Nephron (organoid): ENCODE data around the gene NR2F1.

Experiments
- H3K27ac Mint-ChIP-seq, 3 experiments: 2 replicates each; pipeline ENCODE4 v1.8.0; 2020; ENCODE audit warnings: mixed read lengths in 3 of 3, mild to moderate bottlenecking in 2 of 3, moderate library complexity in 1 of 3
- H3K27me3 Mint-ChIP-seq: 2 replicates; pipeline ENCODE4 v1.8.0; 2021; ENCODE audit warnings: low read depth, mild to moderate bottlenecking, moderate library complexity, mixed read lengths
- H3K36me3 Mint-ChIP-seq: 2 replicates; pipeline ENCODE4 v1.8.0; 2020; ENCODE audit warnings: low read depth, mixed read lengths
- H3K4me1 Mint-ChIP-seq: 2 replicates; pipeline ENCODE4 v1.8.0; 2020; ENCODE audit warnings: mixed read lengths
- H3K4me3 Mint-ChIP-seq, 3 experiments: 2 replicates each; pipeline ENCODE4 v1.8.0; 2020; ENCODE audit warnings: mild to moderate bottlenecking in 3 of 3, mixed read lengths in 3 of 3, moderate library complexity in 2 of 3
- H3K9me3 Mint-ChIP-seq: 2 replicates; pipeline ENCODE4 v1.8.0; 2020; ENCODE audit warnings: mixed read lengths
- TF ChIP-seq, protein P1 (sequence below), 3 experiments: fragments of 200-600 bp; sonication (generic); IDR thresholded peaks; one replicate each; pipeline ENCODE4 v1.5.0; 2021; ENCODE audit warnings: antibody characterized with exemption in 3 of 3; ENCODE audit not compliant: unreplicated experiment in 3 of 3

NR2F1 gene

DNA sequence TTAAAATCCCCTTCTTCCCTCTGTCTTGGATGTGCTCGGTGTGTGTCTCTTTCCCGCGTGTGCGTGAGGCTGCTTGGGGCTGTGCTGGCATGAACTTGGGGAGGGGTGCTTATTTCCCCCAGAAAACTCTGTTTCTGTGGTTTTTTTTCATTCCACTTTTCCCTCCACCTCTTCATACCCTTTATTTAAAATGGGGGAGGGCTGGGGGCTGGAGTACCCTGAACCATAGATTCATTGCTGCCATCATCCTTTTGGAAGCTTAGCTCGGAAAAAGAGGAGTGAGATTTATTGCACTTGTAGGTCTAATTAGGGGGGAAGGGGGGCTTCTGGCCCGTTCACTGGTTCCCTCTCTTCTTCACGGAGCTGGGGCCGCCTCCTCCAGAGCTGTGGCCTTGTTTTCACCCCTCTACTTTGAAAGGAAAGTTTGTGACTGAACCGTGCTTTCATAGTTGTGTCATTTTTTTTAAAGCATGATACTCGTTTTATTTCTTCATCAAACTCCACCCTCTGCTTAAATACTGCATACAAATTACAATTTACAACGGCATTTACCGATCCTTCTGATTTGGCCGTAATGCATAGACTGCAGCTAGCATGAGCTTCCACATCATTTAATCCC lies 2.9 kb downstream of the NR2F1 start:
- H3K36me3 Mint-ChIP-seq = peaks cover 57% of the 10 kb centered on the region
- peaks cover 30% of the 10 kb centered on the region for H3K4me1 Mint-ChIP-seq
- H3K4me3 Mint-ChIP-seq = peak overlapping the region; percentile 98 to 99 (median 98)
- peaks cover 45% of the 10 kb centered on the region for H3K27me3 Mint-ChIP-seq
- TF ChIP-seq, protein P1, sequence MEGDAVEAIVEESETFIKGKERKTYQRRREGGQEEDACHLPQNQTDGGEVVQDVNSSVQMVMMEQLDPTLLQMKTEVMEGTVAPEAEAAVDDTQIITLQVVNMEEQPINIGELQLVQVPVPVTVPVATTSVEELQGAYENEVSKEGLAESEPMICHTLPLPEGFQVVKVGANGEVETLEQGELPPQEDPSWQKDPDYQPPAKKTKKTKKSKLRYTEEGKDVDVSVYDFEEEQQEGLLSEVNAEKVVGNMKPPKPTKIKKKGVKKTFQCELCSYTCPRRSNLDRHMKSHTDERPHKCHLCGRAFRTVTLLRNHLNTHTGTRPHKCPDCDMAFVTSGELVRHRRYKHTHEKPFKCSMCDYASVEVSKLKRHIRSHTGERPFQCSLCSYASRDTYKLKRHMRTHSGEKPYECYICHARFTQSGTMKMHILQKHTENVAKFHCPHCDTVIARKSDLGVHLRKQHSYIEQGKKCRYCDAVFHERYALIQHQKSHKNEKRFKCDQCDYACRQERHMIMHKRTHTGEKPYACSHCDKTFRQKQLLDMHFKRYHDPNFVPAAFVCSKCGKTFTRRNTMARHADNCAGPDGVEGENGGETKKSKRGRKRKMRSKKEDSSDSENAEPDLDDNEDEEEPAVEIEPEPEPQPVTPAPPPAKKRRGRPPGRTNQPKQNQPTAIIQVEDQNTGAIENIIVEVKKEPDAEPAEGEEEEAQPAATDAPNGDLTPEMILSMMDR (IDR thresholded peaks at IDR 0.05; ENCODE audit: unreplicated experiment in 3 of 3) = no peak
- H3K9me3 Mint-ChIP-seq = peaks cover 12% of the 10 kb centered on the region
- peak overlapping the region; percentile 99 to 100 (median 99) for H3K27ac Mint-ChIP-seq

DNA sequence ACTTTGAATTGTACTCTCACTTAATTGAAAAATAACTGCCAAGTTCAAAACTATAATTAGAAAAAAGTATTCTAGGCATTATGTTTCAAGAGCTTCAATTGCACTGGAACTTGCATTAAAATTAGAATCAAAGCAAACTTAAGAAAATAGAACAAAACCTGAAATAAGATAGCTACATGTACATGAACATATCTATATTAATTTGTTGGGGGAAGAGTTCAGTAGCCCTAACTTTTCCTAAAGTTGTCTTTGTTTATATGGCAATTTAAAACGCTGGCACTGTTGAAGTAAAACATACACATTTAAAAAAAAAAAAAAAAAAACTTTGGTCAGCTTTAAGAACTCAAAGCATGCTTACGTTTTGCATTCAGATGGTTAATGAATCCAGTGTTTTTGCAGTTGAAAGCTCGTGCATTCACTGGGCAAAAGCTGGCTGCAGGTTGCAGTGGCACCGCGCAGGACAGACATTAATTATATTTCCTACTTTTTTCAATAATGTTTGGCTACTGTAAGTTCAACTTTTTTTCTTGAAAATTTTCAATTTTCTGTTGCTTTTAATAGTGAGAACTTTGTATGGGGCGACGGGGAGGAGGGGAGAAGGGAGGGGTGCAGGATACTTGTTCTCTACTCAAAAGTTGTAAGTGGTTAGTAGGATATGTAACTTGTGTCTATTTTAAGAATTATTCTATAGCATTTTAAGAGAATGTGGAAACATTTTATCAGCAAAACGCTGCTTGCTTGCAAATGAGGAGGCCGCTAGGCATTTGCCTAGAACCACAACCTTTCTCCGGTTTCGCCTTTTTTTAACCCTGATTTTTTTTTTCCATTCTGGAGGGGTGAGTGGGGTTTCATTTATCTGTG lies 3.9 kb downstream of the NR2F1 start:
- Mint-ChIP-seq H3K4me1 (peaks cover 41% of the 10 kb centered on the region), H3K4me3 (peak overlapping the region; percentile 98 to 99 (median 98)), H3K27me3 (peaks cover 53% of the 10 kb centered on the region), H3K36me3 (peaks cover 68% of the 10 kb centered on the region), H3K9me3 (peaks cover 12% of the 10 kb centered on the region), H3K27ac (peak overlapping the region; percentile 99 to 100 (median 99))
- TF ChIP-seq, protein P1 (IDR thresholded peaks at IDR 0.05; ENCODE audit: unreplicated experiment in 3 of 3) = no peak

- Mint-ChIP-seq H3K27ac (peak overlapping the region; percentile 99 to 100 (median 99)), H3K36me3 (peaks cover 73% of the 10 kb centered on the region), H3K4me3 (peak overlapping the region; percentile 98 to 99 (median 98)), H3K9me3 (peaks cover 12% of the 10 kb centered on the region), H3K27me3 (peaks cover 58% of the 10 kb centered on the region), H3K4me1 (peaks cover 46% of the 10 kb centered on the region)
- TF ChIP-seq, protein P1 (IDR thresholded peaks at IDR 0.05; ENCODE audit: unreplicated experiment in 3 of 3) = no peak
Observed at GRCh38 chr5:93587597-93588351, 4.8 kb downstream of the NR2F1 start.

- Mint-ChIP-seq H3K36me3 (peaks cover 78% of the 10 kb centered on the region), H3K27me3 (peaks cover 65% of the 10 kb centered on the region), H3K9me3 (peaks cover 10% of the 10 kb centered on the region), H3K27ac (peak overlapping the region; percentile 99 to 100 (median 99)), H3K4me1 (peaks cover 53% of the 10 kb centered on the region), H3K4me3 (peak overlapping the region; percentile 98 to 99 (median 98))
- TF ChIP-seq, protein P1 (IDR thresholded peaks at IDR 0.05; ENCODE audit: unreplicated experiment in 3 of 3) = no peak
Observed at GRCh38 chr5:93588352-93589151, 5.5 kb downstream of the NR2F1 start.

- Mint-ChIP-seq H3K4me3 (peak overlapping the region; percentile 95 to 96 (median 95)), H3K9me3 (peaks cover 8% of the 10 kb centered on the region), H3K4me1 (peaks cover 61% of the 10 kb centered on the region), H3K36me3 (peaks cover 84% of the 10 kb centered on the region), H3K27ac (peak overlapping the region; percentile 99 to 100 (median 99)), H3K27me3 (peaks cover 68% of the 10 kb centered on the region)
- TF ChIP-seq, protein P1 (IDR thresholded peaks at IDR 0.05; ENCODE audit: unreplicated experiment in 3 of 3) = no peak
Observed at GRCh38 chr5:93589152-93589828, 6.3 kb downstream of the NR2F1 start.
